Left ventricle myocardium inferior (tissue), 1 donor: ENCODE data around the gene ANO2. TPM values are rescaled to one million over a fixed set of nuclear protein-coding genes. Genes with fewer than 3 reads are reported as not detected.

Source experiments
- DNase-seq: peaks from one replicate; pipeline ENCODE4 v3.0.0-alpha.2; 2020
- H3K27ac ChIP-seq: fragments of 200-600 bp; replicated peaks from 2 replicates; pipeline ENCODE4 v1.8.0; 2021
- H3K27me3 ChIP-seq: fragments of 200-600 bp; 2 replicates; pipeline ENCODE4 v1.8.0; 2021; ENCODE audit warnings: low read depth
- H3K36me3 ChIP-seq: fragments of 200-600 bp; 2 replicates; pipeline ENCODE4 v1.8.0; 2021
- H3K4me1 ChIP-seq: fragments of 200-600 bp; 2 replicates; pipeline ENCODE4 v1.8.0; 2021
- H3K4me3 ChIP-seq: fragments of 200-600 bp; 2 replicates; pipeline ENCODE4 v1.8.0; 2021; ENCODE audit warnings: mild to moderate bottlenecking, moderate library complexity
- H3K9me3 ChIP-seq: fragments of 200-600 bp; replicated peaks from 2 replicates; pipeline ENCODE4 v1.8.0; 2021
- intact Hi-C: fragments of 100-400 bp; cut with micrococcal nuclease; formaldehyde crosslinking; loops from one replicate; pipeline ENCODE4 v1.11.0; 2022
- total RNA-seq: library from RNA; stranded (reverse); fragmentation: NEBNext Ultra II Directional; extraction: Animal tissue kit (Norgen Biotek cat#: 25700); gene quantifications from one replicate; pipeline ENCODE4 v1.2.1, GENCODE V29; 2021
- TF ChIP-seq, protein P1 (sequence below): fragments of 200-600 bp; IDR thresholded peaks from 2 replicates; pipeline ENCODE4 v1.8.0; 2021; ENCODE audit warnings: antibody characterized with exemption, mild to moderate bottlenecking, borderline replicate concordance
- donor health status: DM: no; HTN: yes; CAD: no; lungs with severe emphysema.

The ANO2 gene
- total RNA-seq, 1 donor from 2014 or later = 13.0 TPM

DNA sequence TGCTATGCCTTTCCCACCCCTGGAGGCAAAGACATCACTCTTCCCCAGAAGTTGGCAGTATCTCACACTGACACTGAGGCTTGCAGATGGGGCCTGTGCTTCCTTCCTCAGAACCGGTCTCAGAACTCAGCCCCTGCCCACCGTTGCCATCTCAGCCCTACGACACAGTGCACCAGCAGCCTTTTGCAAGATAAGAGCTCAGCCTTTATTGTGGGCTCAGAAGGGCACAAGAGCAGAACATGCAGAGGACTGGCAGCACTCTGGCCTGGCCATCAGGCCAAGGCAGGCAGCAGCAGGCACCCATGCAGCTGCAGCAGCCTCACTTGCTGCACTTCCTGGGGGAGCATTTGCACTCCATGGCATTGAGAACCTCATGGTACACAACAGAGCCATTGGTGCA is 3.6 kb upstream of the ANO2 start:
- H3K4me3 ChIP-seq = no peak overlapping the region
- no peaks in the 10 kb centered on the region for H3K9me3 ChIP-seq
- H3K27me3 ChIP-seq = peaks cover 64% of the 10 kb centered on the region
- peaks cover 20% of the 10 kb centered on the region for H3K4me1 ChIP-seq
- TF ChIP-seq, protein P1, sequence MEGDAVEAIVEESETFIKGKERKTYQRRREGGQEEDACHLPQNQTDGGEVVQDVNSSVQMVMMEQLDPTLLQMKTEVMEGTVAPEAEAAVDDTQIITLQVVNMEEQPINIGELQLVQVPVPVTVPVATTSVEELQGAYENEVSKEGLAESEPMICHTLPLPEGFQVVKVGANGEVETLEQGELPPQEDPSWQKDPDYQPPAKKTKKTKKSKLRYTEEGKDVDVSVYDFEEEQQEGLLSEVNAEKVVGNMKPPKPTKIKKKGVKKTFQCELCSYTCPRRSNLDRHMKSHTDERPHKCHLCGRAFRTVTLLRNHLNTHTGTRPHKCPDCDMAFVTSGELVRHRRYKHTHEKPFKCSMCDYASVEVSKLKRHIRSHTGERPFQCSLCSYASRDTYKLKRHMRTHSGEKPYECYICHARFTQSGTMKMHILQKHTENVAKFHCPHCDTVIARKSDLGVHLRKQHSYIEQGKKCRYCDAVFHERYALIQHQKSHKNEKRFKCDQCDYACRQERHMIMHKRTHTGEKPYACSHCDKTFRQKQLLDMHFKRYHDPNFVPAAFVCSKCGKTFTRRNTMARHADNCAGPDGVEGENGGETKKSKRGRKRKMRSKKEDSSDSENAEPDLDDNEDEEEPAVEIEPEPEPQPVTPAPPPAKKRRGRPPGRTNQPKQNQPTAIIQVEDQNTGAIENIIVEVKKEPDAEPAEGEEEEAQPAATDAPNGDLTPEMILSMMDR = no peak
- intact Hi-C loops = no loop called here
- H3K27ac ChIP-seq = no peak overlapping the region
- no peak for DNase-seq
- peaks cover 60% of the 10 kb centered on the region for H3K36me3 ChIP-seq

DNA sequence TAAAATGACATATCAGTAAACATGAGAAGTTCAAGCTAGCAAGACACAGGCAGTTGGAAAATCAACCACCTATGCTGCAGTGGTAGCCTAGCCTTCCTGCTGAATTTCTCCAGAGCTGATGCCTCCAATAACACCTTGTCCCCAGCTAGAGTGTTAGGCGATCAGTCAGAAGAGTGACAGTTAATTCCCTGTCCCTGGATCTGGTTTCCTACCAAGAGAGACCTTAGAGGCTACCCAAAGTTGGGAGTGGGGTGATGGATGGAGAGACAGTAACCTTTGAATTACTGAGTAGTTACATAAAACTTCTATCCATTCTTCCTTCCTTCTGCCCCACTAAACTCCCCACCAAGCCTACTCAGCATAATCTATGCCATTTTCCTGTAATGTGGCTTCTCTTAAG is 1.9 kb upstream of the ANO2 start:
- Histone ChIP-seq H3K9me3 (no peaks in the 10 kb centered on the region), H3K27me3 (peaks cover 74% of the 10 kb centered on the region), H3K36me3 (peaks cover 51% of the 10 kb centered on the region), H3K27ac (no peak overlapping the region), H3K4me3 (no peak overlapping the region), H3K4me1 (peaks cover 20% of the 10 kb centered on the region)
- intact Hi-C loops = no loop called here
- TF ChIP-seq, protein P1 = no peak
- DNase-seq = no peak

DNA sequence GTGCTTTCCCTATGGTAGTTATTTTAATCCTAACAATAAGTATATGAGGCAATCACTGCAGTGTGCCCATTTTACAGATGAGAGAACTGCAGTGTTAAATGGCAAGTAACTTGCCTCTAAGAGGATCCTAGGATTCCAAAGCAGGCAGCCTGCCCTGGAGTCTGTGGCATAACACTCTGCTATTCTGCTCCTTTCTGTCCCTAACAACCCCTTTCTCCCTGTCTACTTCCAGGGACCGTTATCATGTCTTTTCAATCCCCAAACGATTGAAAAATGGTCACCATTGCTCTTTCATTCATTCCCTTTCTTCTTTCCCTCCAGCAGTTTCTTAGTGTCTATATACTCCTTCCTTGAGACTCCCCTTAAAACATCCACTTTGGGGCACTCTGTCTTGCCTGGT is 1.3 kb upstream of the ANO2 start:
- H3K9me3 ChIP-seq = no peaks in the 10 kb centered on the region
- no peak for DNase-seq
- H3K4me1 ChIP-seq = peaks cover 20% of the 10 kb centered on the region
- no peak overlapping the region for H3K27ac ChIP-seq
- TF ChIP-seq, protein P1 = no peak
- intact Hi-C loops = no loop called here
- peaks cover 45% of the 10 kb centered on the region for H3K36me3 ChIP-seq
- H3K27me3 ChIP-seq = peaks cover 78% of the 10 kb centered on the region
- no peak overlapping the region for H3K4me3 ChIP-seq

DNA sequence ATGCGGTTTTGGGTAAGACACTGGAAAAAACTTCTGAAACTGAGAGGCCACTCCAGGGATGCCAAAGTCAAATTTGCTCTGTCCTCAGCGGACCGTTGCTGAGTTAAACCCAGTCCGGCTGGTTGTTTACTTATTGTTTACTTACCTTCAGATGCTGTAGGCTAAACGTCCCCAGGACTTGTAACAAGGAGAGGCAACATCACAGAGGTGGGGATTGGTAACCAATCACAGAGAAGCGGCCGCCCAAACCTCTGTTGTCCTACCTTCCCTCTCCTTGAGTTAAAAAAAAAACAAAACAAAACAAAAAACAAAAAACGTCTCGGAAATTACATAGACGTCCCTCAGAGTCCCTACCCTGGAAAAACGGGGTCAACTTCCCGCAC is 380 bp downstream of the ANO2 start:
- peaks cover 72% of the 10 kb centered on the region for H3K27me3 ChIP-seq
- TF ChIP-seq, protein P1 = no peak
- DNase-seq = no peak
- intact Hi-C loops = no loop called here
- H3K4me3 ChIP-seq = peak overlapping the region; percentile 63
- H3K36me3 ChIP-seq = peaks cover 38% of the 10 kb centered on the region
- H3K9me3 ChIP-seq = no peaks in the 10 kb centered on the region
- H3K4me1 ChIP-seq = peaks cover 20% of the 10 kb centered on the region
- no peak overlapping the region for H3K27ac ChIP-seq

DNA sequence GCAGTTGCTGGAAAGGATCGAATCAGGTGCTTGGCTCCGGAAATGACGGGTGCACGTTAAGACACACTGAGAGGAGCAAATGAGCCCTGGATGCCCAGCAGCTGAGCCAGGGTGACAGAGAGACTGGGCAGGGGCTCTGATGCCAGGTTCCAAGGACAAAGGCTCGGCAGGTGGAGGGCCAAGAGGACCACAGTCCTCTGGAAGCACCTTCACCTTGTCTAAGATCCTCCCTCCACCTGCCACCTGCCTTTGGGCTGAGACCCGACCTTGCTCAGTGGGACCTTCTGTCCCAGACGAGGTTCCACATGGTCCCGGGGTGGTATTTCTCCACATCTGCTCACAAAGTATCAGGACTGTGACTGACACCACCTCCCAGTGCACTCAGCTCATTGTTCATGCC is 1.0 kb downstream of the ANO2 start:
- TF ChIP-seq, protein P1 = no peak
- intact Hi-C loops = no loop called here
- Histone ChIP-seq H3K27ac (no peak overlapping the region), H3K36me3 (peaks cover 34% of the 10 kb centered on the region), H3K27me3 (peaks cover 68% of the 10 kb centered on the region), H3K4me3 (no peak overlapping the region), H3K4me1 (peaks cover 20% of the 10 kb centered on the region), H3K9me3 (no peaks in the 10 kb centered on the region)
- DNase-seq = no peak

DNA sequence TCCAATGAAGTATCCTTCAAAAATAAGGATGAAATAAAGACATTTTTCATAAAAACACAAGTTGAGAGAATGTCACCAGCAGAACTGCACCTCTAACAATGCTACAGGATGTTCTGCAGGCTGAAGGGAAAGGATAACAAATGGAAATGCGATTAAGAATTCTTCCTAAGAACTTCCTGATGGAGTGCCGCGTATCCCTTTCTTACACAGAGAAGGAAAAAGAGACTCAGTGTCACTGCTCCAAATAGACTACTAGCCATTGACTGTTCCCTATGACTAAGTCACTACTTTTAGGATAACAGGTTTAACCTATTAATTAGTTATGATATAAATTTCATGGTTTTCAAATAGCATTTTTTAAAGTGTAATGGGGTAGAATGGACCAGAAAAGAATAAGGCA is 3.2 kb downstream of the ANO2 start:
- Histone ChIP-seq H3K4me1 (peaks cover 20% of the 10 kb centered on the region), H3K9me3 (no peaks in the 10 kb centered on the region), H3K27me3 (peaks cover 65% of the 10 kb centered on the region), H3K4me3 (no peak overlapping the region), H3K36me3 (peaks cover 25% of the 10 kb centered on the region), H3K27ac (no peak overlapping the region)
- TF ChIP-seq, protein P1 = no peak
- DNase-seq = no peak
- intact Hi-C loops = no loop called here
